Muscle of arm (tissue), 14 donors: Measurements from ENCODE around the gene BTG1. TPM values are rescaled to one million over a fixed set of nuclear protein-coding genes. Genes with fewer than 3 reads are reported as not detected.
A peak's percentile ranks its signal among the peaks of the same experiment; 100 is the strongest.

Experiments used
- DNase-seq: peaks from one replicate; pipeline ENCODE4 v3.0.0-alpha.2; 2013
- long read RNA-seq, 11 donors: transcript quantifications; one replicate each; lab custom pipeline, GENCODE V29; 2026
- polyA plus RNA-seq, 12 donors: library from polyadenylated mRNA; unstranded; fragments of 120-200 nt; gene quantifications; one replicate each; pipeline ENCODE4 v1.2.1, GENCODE V29; 2013; ENCODE audit not compliant: insufficient read length in 12 of 12

BTG1 gene, protein sequence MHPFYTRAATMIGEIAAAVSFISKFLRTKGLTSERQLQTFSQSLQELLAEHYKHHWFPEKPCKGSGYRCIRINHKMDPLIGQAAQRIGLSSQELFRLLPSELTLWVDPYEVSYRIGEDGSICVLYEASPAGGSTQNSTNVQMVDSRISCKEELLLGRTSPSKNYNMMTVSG
- polyA plus RNA-seq, result 10 to 100 TPM in 11 of 12 donors, not detected in 1; 44.8 to 93.0 (median 63.0) TPM
- long read RNA-seq, donor 1, full-length matches to known transcripts, result 122 of 122 reads
- long read RNA-seq, donor 1, partial matches to known transcripts, result 0 of 122 reads
- long read RNA-seq, donor 1, other reads (novel, unspliced or antisense), result 0 of 122 reads
- long read RNA-seq, donor 2, full-length matches to known transcripts, result 77 of 77 reads
- long read RNA-seq, donor 2, partial matches to known transcripts, result 0 of 77 reads
- long read RNA-seq, donor 2, other reads (novel, unspliced or antisense), result 0 of 77 reads
- long read RNA-seq, donor 3, full-length matches to known transcripts, result 19 of 19 reads
- long read RNA-seq, donor 3, partial matches to known transcripts, result 0 of 19 reads
- long read RNA-seq, donor 3, other reads (novel, unspliced or antisense), result 0 of 19 reads
- long read RNA-seq, donor 4, full-length matches to known transcripts, result 27 of 27 reads
- long read RNA-seq, donor 4, partial matches to known transcripts, result 0 of 27 reads
- long read RNA-seq, donor 4, other reads (novel, unspliced or antisense), result 0 of 27 reads
- long read RNA-seq, donor 5, result 0 reads
- long read RNA-seq, donor 6, full-length matches to known transcripts, result 22 of 22 reads
- long read RNA-seq, donor 6, partial matches to known transcripts, result 0 of 22 reads
- long read RNA-seq, donor 6, other reads (novel, unspliced or antisense), result 0 of 22 reads
- long read RNA-seq, donor 7, full-length matches to known transcripts, result 34 of 34 reads
- long read RNA-seq, donor 7, partial matches to known transcripts, result 0 of 34 reads
- long read RNA-seq, donor 7, other reads (novel, unspliced or antisense), result 0 of 34 reads
- long read RNA-seq, donor 8, full-length matches to known transcripts, result 46 of 46 reads
- long read RNA-seq, donor 8, partial matches to known transcripts, result 0 of 46 reads
- long read RNA-seq, donor 8, other reads (novel, unspliced or antisense), result 0 of 46 reads
- long read RNA-seq, donor 9, full-length matches to known transcripts, result 39 of 39 reads
- long read RNA-seq, donor 9, partial matches to known transcripts, result 0 of 39 reads
- long read RNA-seq, donor 9, other reads (novel, unspliced or antisense), result 0 of 39 reads
- long read RNA-seq, donor 10, full-length matches to known transcripts, result 67 of 67 reads
- long read RNA-seq, donor 10, partial matches to known transcripts, result 0 of 67 reads
- long read RNA-seq, donor 10, other reads (novel, unspliced or antisense), result 0 of 67 reads
- long read RNA-seq, donor 11, full-length matches to known transcripts, result 64 of 64 reads
- long read RNA-seq, donor 11, partial matches to known transcripts, result 0 of 64 reads
- long read RNA-seq, donor 11, other reads (novel, unspliced or antisense), result 0 of 64 reads

DNA sequence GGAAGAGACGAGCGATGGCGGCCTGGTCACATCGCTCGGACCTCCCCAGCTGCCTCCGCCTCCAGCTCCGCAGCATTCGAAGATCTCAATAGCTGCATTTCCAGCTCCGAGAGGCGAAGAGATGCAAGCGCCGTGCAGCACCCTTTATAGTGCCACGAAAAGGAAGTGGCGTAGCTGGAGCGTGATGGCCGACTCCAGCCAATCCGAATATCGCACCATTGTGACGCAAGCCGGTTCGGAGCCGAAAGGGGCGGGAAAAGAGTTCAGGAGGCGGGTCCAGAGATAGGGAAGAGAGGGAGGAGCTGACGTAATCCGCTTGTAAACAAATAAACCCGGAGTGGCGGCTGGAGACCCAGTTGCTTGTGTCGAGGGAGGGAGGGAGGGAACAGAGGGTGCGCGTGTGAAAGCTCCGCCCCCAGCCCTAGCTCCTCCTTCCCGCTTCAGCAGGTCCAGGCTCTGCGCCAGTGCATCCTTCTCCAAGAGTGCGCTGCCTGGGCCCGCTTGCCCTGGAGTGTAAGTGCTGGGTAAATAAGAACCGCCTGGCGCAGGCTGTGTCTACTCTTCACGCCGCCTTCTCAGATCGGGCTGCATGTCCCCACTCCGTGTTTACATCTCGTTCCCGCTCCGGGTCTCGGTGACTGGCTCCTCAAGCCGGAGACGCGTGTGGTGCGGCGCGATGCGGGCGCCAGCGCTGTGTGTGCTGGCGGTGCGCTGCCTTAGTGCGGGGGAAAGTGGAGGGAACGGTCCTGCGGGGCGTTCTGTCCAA, at the start of gene BTG1:
TSS of gene BTG1 (minus strand) at position 116 of the 766 bp plus-strand sequence. CDS start 311 bp downstream, outside the sequence.
- DNase-seq, result peak; percentile 100

DNA sequence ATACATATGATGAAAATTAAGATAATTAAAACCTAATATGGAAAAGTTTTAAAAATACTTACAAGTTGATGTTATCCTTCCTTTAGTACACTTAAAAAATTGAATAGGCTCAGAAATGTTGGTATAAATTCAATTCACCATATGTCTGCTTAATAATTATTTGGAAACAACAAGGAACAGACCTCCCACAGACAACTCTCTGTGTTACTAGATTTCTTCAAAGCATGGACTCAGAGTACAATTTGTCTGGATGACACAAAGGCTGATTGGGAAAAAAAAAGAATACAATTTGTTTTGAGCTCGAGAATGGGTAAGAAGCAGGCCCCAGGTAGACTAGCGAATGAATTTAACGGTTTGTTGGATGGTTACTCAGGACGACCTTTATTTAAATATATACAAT, 48.9 kb upstream of the BTG1 start:
- no peak for DNase-seq

DNA sequence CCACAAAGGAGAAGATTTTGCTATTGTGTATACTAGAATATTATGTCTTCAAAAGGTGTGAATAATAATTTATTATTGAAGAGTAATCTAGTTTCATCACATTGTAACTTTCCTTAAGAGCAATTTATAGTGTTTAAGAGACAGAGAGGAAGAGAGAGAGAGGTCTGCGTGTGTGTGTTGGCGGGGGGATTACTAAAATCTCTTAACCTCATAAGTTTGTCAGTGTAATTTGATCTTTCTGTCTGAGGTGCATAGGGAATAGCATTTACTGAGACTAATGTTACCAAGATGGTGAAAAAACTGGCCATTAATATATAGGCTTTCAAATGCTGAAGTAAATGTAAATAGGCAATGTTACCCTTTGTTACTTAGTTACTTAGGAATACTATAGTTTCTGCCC, 48.2 kb upstream of the BTG1 start:
- no peak for DNase-seq

DNA sequence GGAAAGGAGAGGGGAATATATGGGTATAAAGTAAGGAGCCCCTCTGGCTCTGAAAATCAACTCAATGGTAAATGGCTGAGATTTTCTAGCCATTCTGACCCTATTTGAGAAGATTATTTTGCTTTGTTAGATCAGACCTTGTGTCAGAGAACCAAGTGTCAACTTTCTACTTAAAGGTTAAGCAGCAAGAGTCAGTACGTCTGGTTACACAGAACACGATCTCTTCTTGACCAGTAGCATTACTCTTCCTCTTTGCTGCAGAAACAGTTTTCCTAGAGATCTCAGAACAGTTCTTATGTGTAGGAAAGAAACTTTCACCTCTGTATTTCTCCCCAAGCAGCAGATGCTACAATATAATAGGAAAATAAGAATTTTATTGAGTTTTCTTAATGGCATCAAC, 47.4 kb upstream of the BTG1 start:
- DNase-seq, result no peak

DNA sequence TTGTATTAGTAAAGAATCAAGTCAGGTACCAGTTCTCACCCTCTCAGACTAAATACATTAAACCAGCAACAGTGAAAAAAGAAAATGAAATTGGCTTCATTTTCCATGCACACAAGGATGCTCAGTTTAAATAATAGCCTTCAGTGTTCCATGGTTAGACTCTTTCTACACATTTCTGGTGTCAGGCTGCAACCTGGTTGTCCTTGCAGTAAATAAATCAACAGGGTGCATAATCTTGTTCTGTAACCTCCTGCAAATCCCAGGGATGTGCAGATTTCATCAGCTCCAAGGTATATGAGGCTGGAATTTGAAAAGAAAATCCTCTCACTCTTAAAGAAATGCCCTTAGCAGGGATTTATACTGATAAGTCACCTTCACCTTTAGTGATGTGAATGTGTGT, 46.7 kb upstream of the BTG1 start:
- DNase-seq, result no peak

DNA sequence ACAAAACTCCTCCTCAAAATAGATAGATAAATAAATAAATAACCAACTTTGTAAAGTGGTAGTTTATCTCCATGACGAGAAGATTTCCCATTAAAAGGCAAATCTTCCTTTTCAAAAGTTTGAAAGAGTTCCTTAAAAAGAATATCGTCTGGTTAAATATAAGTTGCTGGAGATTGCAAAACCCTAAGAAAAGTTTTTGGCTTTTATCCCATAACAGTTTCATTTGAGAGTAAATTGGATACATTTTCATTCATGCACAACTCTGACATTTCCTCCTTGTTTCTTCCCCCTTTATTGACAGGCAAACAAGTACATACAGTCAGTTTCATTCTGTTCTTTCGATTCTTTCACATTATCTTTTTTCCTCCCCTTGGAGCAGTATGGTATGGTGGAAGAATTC, 45.4 kb upstream of the BTG1 start:
- no peak for DNase-seq

DNA sequence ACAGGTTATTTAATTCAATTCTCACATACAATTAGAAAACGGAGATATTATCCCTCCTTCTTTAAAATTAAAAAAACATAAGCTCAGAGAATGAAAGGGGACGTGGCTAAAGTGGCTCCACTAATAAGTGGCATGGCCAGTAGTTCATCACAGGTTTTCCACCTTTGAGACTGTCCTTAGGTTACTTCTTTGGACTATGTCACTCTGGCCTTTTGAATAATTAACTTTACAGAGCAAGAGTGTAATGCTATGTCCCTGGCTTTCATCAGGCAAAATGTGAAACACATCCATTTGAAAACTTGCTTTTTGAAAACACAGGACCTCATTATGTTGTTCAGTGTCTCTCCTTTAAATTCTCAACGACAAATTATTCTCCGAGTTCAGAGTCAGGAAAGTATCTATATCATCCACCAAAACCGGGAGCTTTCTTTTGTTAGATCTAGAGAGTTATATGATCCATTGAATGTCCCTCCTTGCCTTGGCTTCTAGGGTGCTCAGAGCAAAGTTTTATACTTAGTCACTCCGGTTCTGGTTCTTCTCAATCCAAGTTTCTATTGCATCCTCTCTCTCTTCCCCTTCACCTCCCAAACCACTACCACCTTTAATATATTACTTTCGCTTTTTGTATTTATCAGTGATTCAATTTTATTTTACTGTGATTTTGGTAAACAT, 43.0 kb upstream of the BTG1 start:
- no peak for DNase-seq

DNA sequence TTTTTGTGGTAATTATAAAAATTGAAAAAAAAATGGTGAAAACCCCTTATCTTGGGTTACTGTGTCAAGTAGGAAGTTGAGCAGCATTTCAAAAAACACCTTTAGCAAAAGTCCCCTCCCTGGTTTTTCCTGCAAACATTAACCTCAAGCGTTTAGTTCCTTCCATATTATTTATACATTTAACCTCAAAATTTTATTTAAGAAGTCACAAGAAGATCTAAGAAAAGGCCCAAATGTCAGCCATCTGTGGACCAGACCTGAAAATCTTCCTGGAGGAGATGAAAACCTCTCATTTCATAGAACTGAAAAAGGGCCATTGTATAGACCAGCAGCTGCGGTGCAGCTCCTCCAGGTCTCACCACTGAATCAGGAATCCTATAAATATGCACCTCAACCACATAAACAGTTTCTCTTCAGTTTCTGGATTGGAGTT, 40.4 kb upstream of the BTG1 start:
- DNase-seq, result no peak

DNA sequence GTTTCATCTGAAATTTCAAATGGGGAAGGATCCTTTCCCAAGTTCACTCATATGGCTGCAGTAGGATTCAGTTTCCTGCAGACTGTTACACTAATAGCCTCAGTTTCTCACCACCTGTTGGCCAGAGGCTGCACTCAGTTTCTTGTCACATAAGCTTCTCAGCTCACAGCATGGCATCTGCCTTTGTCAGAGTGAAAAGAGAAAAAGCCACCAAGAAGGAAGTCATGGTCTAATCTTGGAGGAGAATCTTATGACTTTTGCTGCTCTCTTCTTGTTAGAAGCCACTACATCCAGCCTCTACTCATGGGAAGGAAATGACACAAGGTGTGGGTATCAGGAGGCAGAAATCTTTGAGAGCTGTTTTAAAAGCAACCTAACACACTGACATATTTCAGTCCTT, 39.4 kb upstream of the BTG1 start:
- no peak for DNase-seq

DNA sequence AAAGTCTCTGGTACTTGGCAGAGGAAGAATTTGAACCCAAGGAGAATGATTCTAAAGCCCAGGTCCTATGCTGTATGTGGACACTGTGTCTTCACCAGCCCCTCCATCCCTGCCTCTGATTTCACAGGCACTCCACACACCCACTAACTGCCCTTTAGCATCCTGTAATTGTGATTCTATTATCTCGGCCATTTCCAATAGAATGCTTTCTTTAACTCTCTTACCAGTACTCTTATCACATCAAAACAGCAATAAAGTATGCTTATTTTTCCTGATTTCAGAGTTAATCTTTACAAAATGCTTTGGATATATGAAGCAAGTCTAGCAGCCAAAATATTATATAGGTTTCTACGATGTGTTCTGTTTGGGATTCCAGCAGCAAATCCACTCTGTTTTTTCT, 37.9 kb upstream of the BTG1 start:
- DNase-seq, result no peak

DNA sequence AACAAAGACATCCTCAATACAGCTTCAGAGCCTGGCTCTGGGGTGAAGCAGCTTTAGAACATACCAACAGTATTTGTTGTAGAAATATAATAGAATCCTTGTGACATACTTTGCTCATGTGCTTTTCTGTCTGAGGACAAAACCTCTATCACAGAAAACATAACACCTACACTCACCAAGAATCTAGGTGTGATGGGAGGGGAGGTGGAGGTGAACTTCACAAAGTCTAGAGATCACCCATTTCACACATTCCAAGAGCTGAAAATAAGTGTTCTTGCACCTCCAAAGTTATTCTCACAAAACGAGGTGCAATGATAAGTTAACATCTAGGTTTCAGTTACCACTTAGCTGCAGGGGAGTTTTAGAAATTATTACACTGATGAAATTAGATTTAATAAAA, 32.7 kb upstream of the BTG1 start:
- no peak for DNase-seq

DNA sequence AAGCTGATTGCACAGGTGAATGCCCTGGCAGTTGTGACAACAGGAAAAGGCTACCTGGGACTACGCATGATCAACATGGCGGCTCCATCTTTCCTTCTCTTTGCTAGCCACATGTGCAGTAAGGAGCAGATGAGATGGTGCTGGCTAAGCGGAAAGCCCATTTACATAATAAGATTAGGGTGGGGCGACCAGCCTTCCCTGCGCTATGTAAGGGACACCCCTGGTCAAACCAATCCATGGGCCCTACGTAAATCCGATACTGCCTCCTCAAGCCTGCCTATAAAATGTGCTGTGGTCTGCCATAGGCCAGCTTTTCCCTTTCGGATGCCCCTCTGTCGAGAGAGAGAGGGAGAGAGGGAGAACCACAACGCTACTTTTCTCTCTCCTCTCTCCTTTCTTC, 31.0 kb upstream of the BTG1 start:
- DNase-seq, result no peak

DNA sequence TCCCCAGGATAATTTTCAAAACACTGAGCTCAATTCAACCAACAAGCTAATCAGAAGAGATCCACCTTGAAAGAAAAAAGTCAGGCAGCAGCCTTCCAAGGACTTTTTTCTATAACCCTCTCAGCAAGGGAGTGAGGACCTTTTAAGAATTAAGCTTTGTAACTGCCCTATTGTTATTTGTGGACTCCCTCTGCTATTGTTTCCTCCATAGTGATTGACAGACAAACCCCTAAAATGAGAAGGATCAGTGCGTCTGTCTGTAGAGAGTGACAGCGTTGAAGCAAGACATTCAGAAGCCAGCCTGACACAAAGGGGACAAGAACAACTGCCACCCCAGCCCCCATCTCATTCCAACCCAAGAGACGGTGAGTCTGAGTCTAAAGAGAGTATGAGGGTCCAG, 30.3 kb upstream of the BTG1 start:
- DNase-seq, result no peak

DNA sequence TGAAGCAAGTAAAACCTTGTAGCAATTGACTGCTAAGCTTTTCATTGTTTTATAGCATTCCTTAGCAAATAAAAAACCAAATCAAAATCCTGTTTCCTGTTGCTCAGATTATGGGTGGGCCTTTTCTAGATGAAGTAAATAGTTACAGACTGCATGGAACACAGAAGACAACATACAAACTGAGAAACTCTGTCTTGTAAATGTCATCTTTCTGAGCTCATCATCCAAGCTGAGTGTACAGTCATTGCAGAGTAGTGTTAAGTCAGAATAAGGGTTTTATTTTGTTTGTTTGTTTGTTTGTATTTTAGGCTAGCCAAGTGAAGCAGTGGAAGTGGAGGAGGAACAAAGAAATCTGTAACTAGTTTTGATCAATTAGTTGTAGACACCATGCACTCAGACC, 24.4 kb upstream of the BTG1 start:
- DNase-seq, result no peak

DNA sequence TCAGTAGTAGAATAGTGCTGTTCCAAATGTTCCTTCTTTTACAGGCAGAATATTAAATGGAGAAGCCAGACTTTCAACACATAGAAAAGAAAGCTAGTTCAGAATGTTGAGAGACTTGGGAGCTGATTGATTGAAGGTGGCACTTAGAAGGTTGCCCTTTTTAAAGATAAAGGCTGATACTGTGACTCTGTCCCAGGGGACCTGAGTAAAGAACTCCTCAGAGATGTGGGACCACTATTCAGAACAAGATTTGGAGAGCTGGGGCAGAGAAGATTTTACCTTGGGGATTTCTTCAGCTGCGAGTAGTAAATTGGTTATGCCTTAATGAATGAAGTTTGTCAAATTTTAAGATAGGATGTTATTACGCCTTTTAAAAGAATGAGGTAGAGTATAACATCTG, 21.4 kb upstream of the BTG1 start:
- no peak for DNase-seq

DNA sequence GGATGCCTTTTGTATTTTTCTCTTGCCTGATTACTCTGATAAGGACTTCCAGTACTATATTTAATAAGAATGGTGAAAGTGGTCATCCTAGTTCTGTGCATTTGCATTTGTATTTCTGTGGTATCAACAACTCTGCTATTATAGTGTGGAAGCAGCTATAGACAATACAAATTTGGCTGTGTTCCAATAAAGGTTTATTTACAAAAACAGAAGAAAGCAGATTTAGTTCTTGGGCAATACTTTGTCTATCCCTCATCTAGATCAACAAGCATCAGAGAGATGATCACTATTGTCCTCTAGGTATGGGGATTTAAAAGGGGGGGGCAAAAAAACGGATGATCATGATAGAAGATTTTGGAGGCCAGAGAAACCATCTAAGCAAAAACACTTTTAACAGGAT, 19.1 kb upstream of the BTG1 start:
- no peak for DNase-seq

DNA sequence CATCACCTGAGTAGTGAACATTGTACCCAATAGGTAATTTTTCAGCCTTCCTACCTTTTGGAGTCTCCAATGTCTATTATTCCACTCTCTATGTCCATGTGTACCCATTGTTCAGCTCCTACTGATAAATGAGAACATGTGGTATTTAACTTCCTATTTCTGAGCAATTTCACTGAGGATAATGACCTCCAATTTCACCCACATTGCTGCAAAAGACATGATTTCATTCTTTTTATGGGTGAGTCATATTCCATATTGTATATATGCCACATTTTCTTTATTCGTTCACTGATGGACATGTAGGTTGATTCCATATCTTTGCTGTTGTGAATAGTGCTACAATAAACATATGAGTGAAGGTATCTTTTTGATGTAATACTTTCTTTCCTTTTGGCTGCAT, 16.4 kb upstream of the BTG1 start:
- no peak for DNase-seq

DNA sequence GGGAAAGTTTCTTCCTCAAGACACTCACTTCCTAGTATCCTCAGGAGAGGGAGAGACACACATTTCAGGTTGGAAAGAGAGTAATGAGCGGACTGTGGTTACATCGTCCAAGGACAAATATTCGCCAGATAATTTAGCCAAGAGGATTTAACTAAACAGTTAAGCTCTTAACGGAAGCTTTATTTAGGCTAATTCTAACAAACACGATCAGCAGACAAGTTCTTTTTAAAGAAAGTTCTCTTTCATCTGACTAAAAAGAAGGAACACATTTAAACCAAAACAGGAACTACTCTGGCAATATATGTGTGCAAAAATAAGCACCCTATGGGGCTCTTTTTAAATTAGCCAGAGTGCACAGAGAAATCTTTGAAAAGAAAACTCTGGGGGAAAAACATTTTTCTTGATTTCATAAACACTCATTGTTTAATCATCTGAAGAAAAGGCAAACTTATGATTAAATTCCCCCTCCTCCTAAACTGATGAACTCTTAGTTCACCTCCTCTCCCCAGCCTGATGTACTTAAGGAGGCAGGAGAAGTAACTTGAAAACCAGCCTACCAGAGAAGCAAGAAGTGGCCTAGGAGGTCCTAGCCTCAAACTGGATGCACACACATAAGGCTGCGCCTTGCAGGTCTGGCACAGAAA, 13.3 kb upstream of the BTG1 start:
- no peak for DNase-seq

DNA sequence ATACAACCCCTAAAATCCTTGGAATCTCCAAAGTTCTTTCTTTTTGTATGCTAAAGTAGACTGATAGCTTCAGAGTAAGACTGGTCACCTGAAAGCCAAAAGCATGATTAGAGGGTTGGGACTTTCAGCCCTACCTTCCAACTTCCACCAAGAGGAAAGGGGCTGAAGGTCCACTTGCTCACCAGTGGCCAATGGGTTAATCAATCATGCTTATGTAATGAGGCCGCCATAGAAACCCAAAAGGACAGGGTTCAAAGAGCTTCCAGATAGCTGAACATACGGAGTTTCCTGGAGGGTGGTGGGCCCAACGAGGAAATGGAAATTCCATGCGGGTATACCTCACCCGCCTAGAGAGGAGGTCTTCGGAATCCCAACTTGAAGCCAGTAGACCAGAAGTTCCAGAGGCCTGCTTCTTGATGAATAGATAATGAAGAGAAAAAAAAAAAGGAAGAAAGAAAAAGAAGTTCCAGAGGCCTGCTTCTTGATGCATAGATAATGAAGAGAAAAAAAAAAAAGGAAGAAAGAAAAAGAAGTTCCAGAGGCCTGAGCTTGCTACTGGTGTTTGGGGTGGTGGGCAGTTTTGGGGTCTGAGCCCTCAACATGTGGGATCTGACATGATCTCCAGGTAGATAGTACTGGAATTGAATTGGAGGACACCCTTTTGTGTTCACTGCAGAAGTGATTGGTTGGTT, 11.2 kb upstream of the BTG1 start:
- no peak for DNase-seq
